ENCODE results near the gene L1CAM. TPM values are rescaled to one million over a fixed set of nuclear protein-coding genes. Genes with fewer than 3 reads are reported as not detected.
A peak's percentile ranks its signal among the peaks of the same experiment; 100 is the strongest.

Gene L1CAM
- total and polyA plus RNA-seq, 9 of the 15 experiments (the other 6 are each of a cell fraction or from before 2014, with no cell fraction given) = 0.09 to 0.86 (median 0.26) TPM; not detected in 3

- TF ChIP-seq SFPQ (IDR thresholded peaks at IDR 0.05; ENCODE audit: low read depth, low read length) (no peak), ZNF12 (CRISPR knock-in tag; IDR thresholded peaks at IDR 0.05) (peak; percentile 93), ZSCAN29 (IDR thresholded peaks at IDR 0.05) (no peak), ZZZ3 (IDR thresholded peaks at IDR 0.05) (no peak), POLR2AphosphoS5 (IDR thresholded peaks at IDR 0.05; ENCODE audit: control insufficient read depth, insufficient read depth, low read depth, low read length) (no peak), COPS2 (conservative IDR thresholded peaks at IDR 0.05) (no peak), ZNF253 (CRISPR knock-in tag; conservative IDR thresholded peaks at IDR 0.05) (no peak), MIER1 (IDR thresholded peaks at IDR 0.05; ENCODE audit: low read depth) (peak; percentile 99), PHF21A (IDR thresholded peaks at IDR 0.05; ENCODE audit: borderline replicate concordance, low read depth) (no peak), NEUROD1 (IDR thresholded peaks at IDR 0.05; ENCODE audit: borderline replicate concordance, low read depth, low read length, partially characterized antibody) (no peak), MAX (CRISPR knock-in tag; IDR thresholded peaks at IDR 0.05) (peak; percentile 90), YBX1 (IDR thresholded peaks at IDR 0.05) (no peak), THRB (CRISPR knock-in tag; conservative IDR thresholded peaks at IDR 0.05) (no peak)
- TF ChIP-seq, protein P1, sequence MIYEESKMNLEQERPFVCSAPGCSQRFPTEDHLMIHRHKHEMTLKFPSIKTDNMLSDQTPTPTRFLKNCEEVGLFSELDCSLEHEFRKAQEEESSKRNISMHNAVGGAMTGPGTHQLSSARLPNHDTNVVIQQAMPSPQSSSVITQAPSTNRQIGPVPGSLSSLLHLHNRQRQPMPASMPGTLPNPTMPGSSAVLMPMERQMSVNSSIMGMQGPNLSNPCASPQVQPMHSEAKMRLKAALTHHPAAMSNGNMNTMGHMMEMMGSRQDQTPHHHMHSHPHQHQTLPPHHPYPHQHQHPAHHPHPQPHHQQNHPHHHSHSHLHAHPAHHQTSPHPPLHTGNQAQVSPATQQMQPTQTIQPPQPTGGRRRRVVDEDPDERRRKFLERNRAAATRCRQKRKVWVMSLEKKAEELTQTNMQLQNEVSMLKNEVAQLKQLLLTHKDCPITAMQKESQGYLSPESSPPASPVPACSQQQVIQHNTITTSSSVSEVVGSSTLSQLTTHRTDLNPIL (CRISPR knock-in tag; IDR thresholded peaks at IDR 0.05) = no peak
- TF ChIP-seq, protein P2, sequence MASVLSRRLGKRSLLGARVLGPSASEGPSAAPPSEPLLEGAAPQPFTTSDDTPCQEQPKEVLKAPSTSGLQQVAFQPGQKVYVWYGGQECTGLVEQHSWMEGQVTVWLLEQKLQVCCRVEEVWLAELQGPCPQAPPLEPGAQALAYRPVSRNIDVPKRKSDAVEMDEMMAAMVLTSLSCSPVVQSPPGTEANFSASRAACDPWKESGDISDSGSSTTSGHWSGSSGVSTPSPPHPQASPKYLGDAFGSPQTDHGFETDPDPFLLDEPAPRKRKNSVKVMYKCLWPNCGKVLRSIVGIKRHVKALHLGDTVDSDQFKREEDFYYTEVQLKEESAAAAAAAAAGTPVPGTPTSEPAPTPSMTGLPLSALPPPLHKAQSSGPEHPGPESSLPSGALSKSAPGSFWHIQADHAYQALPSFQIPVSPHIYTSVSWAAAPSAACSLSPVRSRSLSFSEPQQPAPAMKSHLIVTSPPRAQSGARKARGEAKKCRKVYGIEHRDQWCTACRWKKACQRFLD (CRISPR knock-in tag; IDR thresholded peaks at IDR 0.05) = peak; percentile 96
Observed at GRCh38 chrX:153875391-153876111, 10.4 kb downstream of the L1CAM start (continued).

Data from K562 (cell line).